VCaP (cell line): ENCODE measurements around the gene CBX3.

Source experiments
- H3K27ac ChIP-seq: fragments of 450-650 bp; 2 replicates; pipeline ENCODE4 v1.5.1; 2017
- TF ChIP-seq, protein P1 (sequence below): fragments of 450-650 bp; conservative IDR thresholded peaks from 2 replicates; pipeline ENCODE4 v1.5.1; 2017; ENCODE audit warnings: mild to moderate bottlenecking, moderate library complexity

Gene CBX3

GRCh38 chr7:26183545-26184280 is 17.8 kb upstream of the CBX3 start:
- H3K27ac ChIP-seq: peak overlapping the region; percentile 2; the same call in 1 of the 2 replicates
- TF ChIP-seq, protein P1, sequence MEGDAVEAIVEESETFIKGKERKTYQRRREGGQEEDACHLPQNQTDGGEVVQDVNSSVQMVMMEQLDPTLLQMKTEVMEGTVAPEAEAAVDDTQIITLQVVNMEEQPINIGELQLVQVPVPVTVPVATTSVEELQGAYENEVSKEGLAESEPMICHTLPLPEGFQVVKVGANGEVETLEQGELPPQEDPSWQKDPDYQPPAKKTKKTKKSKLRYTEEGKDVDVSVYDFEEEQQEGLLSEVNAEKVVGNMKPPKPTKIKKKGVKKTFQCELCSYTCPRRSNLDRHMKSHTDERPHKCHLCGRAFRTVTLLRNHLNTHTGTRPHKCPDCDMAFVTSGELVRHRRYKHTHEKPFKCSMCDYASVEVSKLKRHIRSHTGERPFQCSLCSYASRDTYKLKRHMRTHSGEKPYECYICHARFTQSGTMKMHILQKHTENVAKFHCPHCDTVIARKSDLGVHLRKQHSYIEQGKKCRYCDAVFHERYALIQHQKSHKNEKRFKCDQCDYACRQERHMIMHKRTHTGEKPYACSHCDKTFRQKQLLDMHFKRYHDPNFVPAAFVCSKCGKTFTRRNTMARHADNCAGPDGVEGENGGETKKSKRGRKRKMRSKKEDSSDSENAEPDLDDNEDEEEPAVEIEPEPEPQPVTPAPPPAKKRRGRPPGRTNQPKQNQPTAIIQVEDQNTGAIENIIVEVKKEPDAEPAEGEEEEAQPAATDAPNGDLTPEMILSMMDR: no peak

DNA sequence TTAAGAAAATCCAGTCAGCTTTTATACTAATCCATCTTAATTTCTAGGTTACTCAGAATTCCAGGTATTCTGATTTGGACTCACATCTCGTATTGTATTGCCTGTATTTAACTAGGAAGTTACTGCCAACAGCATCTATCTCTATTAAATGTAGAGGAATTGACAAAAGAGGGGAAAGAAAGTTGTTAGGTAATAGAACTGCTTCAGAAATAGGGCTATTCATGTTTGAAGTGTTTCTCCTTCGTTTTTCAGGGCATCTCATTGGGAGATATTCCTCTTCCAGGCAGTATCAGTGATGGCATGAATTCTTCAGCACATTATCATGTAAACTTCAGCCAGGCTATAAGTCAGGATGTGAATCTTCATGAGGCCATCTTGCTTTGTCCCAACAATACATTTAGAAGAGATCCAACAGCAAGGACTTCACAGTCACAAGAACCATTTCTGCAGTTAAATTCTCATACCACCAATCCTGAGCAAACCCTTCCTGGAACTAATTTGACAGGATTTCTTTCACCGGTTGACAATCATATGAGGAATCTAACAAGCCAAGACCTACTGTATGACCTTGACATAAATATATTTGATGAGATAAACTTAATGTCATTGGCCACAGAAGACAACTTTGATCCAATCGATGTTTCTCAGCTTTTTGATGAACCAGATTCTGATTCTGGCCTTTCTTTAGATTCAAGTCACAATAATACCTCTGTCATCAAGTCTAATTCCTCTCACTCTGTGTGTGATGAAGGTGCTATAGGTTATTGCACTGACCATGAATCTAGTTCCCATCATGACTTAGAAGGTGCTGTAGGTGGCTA is 17.1 kb upstream of the CBX3 start:
- peak overlapping the region; percentile 2; the same call in 1 of the 2 replicates for H3K27ac ChIP-seq

DNA sequence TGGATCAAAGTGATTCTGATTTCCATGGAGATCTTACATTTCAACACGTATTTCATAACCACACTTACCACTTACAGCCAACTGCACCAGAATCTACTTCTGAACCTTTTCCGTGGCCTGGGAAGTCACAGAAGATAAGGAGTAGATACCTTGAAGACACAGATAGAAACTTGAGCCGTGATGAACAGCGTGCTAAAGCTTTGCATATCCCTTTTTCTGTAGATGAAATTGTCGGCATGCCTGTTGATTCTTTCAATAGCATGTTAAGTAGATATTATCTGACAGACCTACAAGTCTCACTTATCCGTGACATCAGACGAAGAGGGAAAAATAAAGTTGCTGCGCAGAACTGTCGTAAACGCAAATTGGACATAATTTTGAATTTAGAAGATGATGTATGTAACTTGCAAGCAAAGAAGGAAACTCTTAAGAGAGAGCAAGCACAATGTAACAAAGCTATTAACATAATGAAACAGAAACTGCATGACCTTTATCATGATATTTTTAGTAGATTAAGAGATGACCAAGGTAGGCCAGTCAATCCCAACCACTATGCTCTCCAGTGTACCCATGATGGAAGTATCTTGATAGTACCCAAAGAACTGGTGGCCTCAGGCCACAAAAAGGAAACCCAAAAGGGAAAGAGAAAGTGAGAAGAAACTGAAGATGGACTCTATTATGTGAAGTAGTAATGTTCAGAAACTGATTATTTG is 16.3 kb upstream of the CBX3 start:
- H3K27ac ChIP-seq: no peak overlapping the region; the same call in 1 of the 2 replicates
- TF ChIP-seq, protein P1: no peak

- no peak overlapping the region for H3K27ac ChIP-seq
- TF ChIP-seq, protein P1: no peak
Observed at GRCh38 chr7:26185844-26186180, 15.7 kb upstream of the CBX3 start.

GRCh38 chr7:26186364-26187311 is 14.9 kb upstream of the CBX3 start:
- TF ChIP-seq, protein P1: no peak
- no peak overlapping the region; the same call in 1 of the 2 replicates for H3K27ac ChIP-seq

DNA sequence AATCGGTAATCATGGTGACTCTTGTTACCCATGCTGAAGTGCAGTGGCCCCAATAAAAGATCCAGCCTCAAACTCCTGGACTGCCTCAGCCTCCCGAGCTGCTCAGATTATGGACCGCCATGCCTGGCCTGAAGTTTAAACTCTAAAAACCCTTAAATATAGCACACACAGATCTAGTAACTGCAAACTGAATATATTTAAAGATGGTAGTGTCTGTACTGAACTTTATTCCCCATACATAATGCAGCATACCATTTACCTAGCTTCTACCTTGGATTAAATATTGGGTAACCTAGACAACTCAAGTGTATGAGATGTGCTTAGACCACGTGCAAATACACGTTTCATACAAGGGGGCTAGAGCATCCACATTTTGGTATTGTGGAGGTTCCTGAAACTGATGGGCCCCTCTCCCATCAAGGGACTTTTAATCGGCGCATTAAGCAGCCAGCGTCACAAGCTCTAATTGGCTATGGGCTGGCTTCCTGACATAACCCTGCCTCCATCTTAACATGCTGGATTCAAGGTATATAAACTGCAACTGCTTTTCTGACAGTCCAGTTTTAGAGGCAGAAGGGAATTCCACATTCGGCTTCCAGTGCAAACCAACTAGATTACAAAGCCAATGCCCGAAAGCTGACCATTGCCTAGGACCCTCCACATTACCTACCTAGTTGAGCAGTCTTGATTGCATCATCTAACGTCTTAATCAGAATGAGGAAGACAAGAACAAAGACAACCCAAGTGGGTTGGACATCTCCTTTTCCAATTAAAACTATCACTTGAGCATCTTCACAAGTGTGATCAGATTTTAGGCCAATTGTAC is 14.0 kb upstream of the CBX3 start:
- TF ChIP-seq, protein P1: no peak
- H3K27ac ChIP-seq: no peak overlapping the region; the same call in 1 of the 2 replicates
